Kidney glomerular epithelial cell (primary cell): Measurements from ENCODE around the gene ZFP92.

ENCODE experiments used
- DNase-seq: peaks from one replicate; lab custom pipeline; 2025; lab: John Stamatoyannopoulos, UW

The ZFP92 gene

DNA sequence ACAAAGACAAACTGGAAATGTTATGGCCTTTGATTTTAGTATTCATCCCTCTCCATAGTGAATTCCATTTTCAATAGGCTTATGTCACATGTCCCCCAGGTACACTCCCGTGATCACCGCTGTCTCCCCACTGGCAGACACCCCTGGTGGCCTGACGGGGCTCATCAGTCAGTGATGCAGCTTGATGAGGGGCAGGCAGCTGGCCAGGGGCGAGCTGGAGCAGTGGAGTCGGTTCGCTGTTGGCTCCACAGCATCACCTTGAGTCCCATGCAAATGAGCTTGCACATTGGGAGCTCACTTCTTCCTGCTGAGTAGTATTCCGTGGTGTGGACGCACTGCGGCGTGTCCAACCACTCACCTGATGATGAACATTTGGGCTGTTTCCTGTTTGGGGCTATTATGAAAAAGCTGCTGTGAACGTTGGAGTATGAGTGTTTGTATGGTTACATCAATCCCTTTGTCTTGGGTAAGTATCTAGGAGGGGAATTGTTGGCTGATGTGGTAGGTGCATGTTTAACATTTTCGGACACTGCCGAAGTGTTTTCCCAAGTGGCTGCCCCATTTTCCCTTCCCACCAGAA lies 29.4 kb downstream of the ZFP92 start:
- no peak for DNase-seq

GRCh38 chrX:153441296-153441695 lies 30.0 kb downstream of the ZFP92 start:
- no peak for DNase-seq

DNA sequence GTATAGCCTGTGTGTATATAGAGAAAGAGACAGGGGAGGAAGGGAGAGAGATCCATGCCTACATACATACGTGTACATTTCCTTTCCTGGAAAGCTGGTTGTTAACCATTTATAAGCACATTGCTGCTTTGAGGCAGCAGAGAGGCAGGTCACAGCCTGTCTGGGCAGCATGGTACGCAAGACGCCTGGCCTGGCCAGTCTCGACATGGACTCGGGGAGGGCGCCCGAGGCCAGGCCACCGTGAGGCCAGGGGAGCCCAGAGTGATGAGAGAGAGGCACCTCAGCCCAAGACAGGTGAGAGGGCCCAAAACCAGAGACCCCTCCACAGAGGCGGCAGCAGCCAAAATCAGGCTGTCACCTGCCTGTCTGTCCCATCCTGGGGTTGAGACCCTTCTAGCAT lies 30.7 kb downstream of the ZFP92 start:
- DNase-seq, result no peak

DNA sequence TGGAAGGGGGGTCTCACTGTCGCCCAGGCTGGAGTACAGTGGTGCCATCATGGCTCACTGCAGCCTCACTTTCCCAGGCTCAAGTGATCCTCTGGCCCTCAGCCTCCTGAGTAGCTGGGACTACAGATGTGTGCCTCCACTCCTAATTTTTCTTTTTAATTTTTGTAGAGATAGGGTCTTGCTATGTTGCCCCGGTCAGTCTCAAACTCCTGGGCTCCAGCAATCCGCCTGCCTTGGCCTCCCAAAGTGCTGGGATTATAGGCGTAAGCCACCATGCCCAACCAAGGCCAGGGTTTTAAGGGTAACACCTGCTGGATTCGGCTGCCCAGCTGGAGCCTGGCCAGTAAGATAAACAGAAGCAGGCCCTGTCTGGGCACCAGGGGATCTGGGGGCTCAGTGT lies 31.2 kb downstream of the ZFP92 start:
- DNase-seq, result no peak

- no peak for DNase-seq
Observed at GRCh38 chrX:153443476-153444332, 32.4 kb downstream of the ZFP92 start.

DNA sequence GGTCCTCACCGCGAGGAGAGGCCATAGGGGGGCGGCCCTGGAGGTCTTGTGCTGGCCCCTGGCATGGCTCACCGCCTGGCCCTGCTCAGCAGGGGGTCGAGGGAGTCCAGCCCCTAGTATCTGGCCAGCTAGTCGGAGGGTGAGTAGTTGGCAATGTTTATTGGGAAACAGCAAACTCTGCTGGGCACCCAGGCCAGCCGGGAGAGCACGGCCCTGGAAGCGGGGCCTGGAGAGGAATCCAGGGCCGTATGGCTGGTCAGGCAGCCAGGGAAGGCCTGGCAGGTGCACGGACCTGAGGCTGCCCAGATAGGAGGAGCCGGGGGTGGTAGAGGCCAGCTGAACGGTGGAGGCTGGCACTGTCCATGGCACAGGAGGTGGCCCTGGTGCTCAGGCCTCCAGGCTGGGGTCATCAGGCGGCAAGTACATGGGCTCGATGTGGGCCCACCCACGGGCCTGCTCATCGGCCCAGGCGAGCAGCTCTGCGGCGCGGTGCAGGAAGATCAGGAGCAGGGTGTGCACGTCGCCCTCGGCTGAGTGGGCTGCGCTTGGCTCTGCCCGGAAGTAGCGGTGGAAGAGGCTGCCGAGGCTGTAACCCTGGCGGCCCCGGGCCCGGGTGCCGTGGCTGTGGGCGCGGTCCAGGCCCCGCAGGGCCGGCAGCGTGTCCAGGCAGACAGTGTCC lies 33.2 kb downstream of the ZFP92 start:
- no peak for DNase-seq

DNA sequence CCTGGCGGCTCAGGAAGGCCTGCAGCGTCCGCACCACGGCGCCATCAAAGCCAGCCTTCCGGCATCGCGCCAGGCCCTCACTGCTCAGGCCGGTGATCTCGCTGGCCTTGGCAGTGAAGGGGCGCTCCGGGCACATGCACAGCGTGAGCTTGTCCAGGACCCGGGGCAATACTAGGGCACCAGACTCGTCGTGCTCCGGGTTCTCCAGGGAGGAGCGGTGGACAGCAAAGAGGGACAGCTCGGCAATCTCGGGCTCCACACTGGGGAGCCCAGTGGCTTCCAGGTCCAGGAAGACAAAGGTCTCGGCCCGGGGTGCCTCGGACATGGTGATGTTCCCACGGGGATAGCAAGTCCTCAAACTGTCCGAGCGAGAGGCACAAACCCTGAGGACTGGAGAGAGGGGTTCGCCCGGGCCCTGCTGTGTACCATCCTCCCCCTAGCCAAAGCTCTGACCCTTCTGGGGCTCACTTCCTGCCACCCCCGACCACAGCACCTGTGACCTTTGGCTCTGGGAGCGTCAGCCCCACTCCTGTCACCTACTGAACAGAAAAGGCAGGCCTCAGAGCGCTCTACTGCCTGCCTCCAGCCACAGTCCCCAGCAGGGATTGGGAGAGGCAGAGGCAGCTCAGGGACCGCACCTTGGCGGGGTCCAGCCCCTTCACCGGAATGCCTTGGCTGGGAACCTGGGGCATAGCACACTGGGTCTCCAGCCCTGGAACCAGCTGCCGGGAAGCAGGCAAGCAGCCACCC lies 34.0 kb downstream of the ZFP92 start:
- DNase-seq, result no peak

GRCh38 chrX:153445856-153446635 lies 34.8 kb downstream of the ZFP92 start, which contains the start of gene TREX2:
TREX2 (minus strand) TSS chrX:153446056; CDS start chrX:153445430, 626 bp downstream.
- DNase-seq, result no peak

DNA sequence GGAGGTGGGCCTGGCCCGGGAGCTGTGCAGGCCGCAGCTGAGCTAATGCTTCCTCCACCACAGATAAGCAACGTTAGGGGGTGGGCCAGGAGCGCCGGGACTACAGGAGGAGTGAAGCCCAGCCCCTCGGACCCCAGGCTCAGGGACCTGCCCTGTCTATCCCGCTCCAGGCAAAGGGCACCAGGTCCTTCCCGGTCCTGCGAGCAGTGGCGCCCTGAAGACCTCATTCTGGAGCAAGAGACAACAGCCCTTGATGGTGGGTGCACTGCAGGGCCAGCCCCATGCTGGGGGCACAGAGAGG lies 35.3 kb downstream of the ZFP92 start:
- DNase-seq, result no peak

- DNase-seq, result no peak
Observed at GRCh38 chrX:153446950-153447580, 35.8 kb downstream of the ZFP92 start.

- no peak for DNase-seq
Observed at GRCh38 chrX:153447581-153447960, 36.3 kb downstream of the ZFP92 start.

- no peak for DNase-seq
Observed at GRCh38 chrX:153448556-153449367, 37.5 kb downstream of the ZFP92 start.

DNA sequence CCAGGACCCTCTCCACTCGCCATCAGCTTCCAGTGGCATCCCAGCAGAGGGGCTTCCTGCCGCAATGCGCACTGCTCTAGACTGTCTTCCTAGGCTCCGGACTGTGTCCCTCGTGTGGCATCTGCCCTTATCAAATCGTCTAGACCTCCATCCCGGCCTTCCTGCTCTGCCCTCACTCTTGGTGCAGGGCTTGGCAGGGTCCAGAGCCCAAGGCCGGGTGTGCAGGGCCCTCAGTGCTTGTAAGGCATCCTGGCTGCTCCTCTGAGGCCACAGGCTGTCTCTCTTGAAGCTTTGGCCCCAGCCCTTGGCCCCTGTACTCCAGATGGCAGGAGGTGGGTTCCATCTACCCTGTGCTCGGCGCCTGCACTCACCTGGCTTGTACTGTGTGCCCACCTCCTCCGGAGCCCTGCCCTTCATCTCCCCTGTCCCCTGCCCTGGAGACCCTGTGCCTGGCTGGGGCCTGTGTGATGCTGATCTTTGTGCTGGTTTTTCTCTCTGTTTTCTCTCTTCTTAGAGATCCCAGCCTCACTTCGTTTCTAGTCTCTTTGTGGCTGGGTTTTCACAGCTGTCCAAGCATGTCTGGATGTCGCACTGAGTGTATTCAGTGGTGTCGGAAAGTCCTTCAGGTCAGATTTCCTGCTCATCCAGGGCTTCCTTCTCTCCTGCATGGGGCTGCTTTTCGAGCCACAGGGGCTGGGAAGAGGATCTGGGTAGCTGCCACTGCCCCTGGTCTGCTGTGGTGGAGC lies 38.3 kb downstream of the ZFP92 start:
- DNase-seq, result no peak

DNA sequence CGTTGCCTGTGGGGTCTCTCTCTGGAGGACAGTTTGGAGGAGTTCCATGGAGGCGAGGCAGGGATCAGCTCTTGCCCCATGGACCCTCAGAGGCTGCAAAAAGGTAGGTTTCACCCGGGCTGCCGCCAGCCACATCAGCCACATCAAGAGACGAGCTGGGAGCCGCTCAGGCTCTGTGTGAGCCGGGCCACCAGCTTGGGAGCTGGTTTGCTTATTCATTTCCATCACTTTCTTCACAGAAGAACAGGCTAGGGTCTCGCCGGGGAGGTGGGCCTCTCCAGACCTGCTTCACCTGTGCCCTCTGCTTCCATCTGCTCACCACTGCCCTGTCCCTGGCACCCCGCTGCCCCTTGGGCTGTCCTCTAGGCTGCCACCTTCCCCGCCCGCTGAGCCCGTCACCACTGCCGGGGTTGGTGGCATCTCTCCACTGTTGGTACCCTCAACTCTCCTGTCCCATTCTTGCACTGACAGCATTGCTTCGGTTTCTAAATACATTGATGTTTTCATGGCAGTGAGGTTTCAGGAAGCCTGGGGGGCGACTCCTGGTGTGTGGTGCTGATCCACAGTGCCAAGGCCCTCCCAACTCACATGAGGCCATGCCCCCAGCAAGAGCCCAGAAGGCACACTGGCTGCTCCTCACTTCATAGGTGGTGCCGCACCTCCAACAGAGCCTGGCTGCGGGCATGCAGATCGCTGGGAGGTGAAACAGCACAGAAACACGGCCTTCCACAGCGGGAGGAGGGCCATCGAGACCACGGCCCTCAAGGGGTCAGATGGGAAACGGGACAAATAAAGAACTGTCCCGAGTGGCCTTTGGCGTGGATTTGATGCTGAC lies 39.1 kb downstream of the ZFP92 start:
- no peak for DNase-seq

- DNase-seq, result no peak
Observed at GRCh38 chrX:153450949-153451277, 39.6 kb downstream of the ZFP92 start.

GRCh38 chrX:153454901-153455550 lies 43.8 kb downstream of the ZFP92 start:
- no peak for DNase-seq

DNA sequence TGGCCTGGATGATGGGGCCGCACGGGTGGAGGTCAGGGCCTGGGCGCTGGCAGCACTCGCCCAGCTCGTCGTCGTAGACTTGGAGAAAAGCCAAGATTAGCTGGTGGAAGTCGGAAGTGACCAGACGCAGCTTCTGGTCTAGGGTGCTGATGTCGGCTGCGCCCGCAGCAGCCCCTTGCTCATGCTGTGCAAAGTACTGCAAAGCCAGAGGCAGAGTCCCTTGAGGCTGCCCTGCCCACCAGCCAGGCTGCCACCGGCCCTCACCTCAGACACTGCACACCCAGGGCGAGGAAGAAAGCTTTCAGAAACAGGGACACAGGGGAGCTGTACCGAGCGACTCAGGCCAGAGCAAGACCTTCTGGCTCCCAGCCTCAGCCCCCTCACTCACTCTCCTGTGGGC lies 44.3 kb downstream of the ZFP92 start:
- no peak for DNase-seq

GRCh38 chrX:153456161-153456560 lies 44.9 kb downstream of the ZFP92 start:
- DNase-seq, result no peak
